BE2C (cell line): ENCODE results near the gene RAB40B.

Experiments
- DNase-seq: peaks from one replicate; pipeline ENCODE4 v3.0.0-alpha.2; 2020
- H3K27me3 ChIP-seq: fragments of 250-450 bp; sonication (Bioruptor Pico); 2 replicates; pipeline ENCODE4 v1.5.1; 2020; ENCODE audit warnings: mild to moderate bottlenecking
- H3K36me3 ChIP-seq: fragments of 250-450 bp; sonication (Bioruptor Pico); 2 replicates; pipeline ENCODE4 v1.5.1; 2020; ENCODE audit warnings: mild to moderate bottlenecking
- H3K4me1 ChIP-seq: fragments of 250-450 bp; sonication (Bioruptor Pico); 2 replicates; pipeline ENCODE4 v1.5.1; 2020
- H3K4me3 ChIP-seq: 2 replicates; pipeline ENCODE4 v1.5.1; 2011; ENCODE audit warnings: low read depth, low read length
- H3K9me3 ChIP-seq: fragments of 250-450 bp; sonication (Bioruptor Pico); 2 replicates; pipeline ENCODE4 v1.5.1; 2020
- CTCF ChIP-seq: IDR thresholded peaks from 2 replicates; pipeline ENCODE4 v1.5.1; 2012; ENCODE audit warnings: mild to moderate bottlenecking, low read depth, low read length

RAB40B gene

GRCh38 chr17:82627405-82627804 is 71.1 kb downstream of the RAB40B start:
- no peaks in the 10 kb centered on the region for H3K27me3 ChIP-seq
- DNase-seq = no peak
- H3K4me3 ChIP-seq = no peak overlapping the region
- peaks cover 60% of the 10 kb centered on the region for H3K36me3 ChIP-seq
- no peak for TF ChIP-seq CTCF
- no peaks in the 10 kb centered on the region for H3K4me1 ChIP-seq
- H3K9me3 ChIP-seq = no peaks in the 10 kb centered on the region

- no peak for TF ChIP-seq CTCF
- Histone ChIP-seq H3K4me1 (no peaks in the 10 kb centered on the region), H3K27me3 (no peaks in the 10 kb centered on the region), H3K36me3 (peaks cover 73% of the 10 kb centered on the region), H3K9me3 (no peaks in the 10 kb centered on the region), H3K4me3 (no peak overlapping the region)
- DNase-seq = no peak
These were observed 74.8 kb downstream of the RAB40B start for GRCh38 chr17:82623707-82624106.

GRCh38 chr17:82619641-82620040 is 78.9 kb downstream of the RAB40B start:
- Histone ChIP-seq H3K4me3 (no peak overlapping the region), H3K36me3 (peaks cover 75% of the 10 kb centered on the region), H3K4me1 (no peaks in the 10 kb centered on the region), H3K27me3 (no peaks in the 10 kb centered on the region), H3K9me3 (no peaks in the 10 kb centered on the region)
- TF ChIP-seq CTCF = no peak
- DNase-seq = no peak

- DNase-seq = no peak
These were observed 79.3 kb downstream of the RAB40B start for GRCh38 chr17:82619211-82619610.

GRCh38 chr17:82616021-82616711 is 82.3 kb downstream of the RAB40B start:
- H3K36me3 ChIP-seq = peaks cover 66% of the 10 kb centered on the region
- no peak for TF ChIP-seq CTCF

More at GRCh38 chr17:82619211-82619610, 79.3 kb downstream of the RAB40B start:
- Histone ChIP-seq H3K4me1 (no peaks in the 10 kb centered on the region), H3K27me3 (no peaks in the 10 kb centered on the region), H3K36me3 (peaks cover 74% of the 10 kb centered on the region), H3K4me3 (no peak overlapping the region), H3K9me3 (no peaks in the 10 kb centered on the region)
- TF ChIP-seq CTCF = no peak

More at GRCh38 chr17:82616021-82616711, 82.3 kb downstream of the RAB40B start:
- DNase-seq = no peak
- peaks cover 5% of the 10 kb centered on the region for H3K4me1 ChIP-seq
- H3K4me3 ChIP-seq = no peak overlapping the region
- no peaks in the 10 kb centered on the region for H3K9me3 ChIP-seq
- no peaks in the 10 kb centered on the region for H3K27me3 ChIP-seq
